Activated CD4-positive, alpha-beta T cell treated with anti-CD3 and anti-CD28 coated beads for 36 hours (primary cell): ENCODE results near the gene GOLGA1. TPM values are rescaled to one million over a fixed set of nuclear protein-coding genes. Genes with fewer than 3 reads are reported as not detected.
"Not testable (repeated sequence)": the region's sequence is repeated elsewhere in the genome, so short reads cannot be mapped to it uniquely, and the experiment has no call there.

Experiments
- ATAC-seq: fragments of 200-7000 bp; cut with Tn5 transposase; one replicate; pipeline ENCODE4 v1.10.0; 2021; ENCODE audit warnings: mild to moderate bottlenecking, moderate library complexity
- CTCF ChIA-PET: fragments of 350-600 bp; sonication (Branson Sonifier 250); formaldehyde crosslinking; loops from one replicate; lab custom pipeline; 2021; ENCODE audit warnings: antibody characterized with exemption; lab: Charles Lee
- POLR2A ChIA-PET: fragments of 350-600 bp; sonication (Branson Sonifier 250); formaldehyde crosslinking; loops from one replicate; lab custom pipeline; 2021; ENCODE audit warnings: antibody characterized with exemption, inconsistent platforms; lab: Charles Lee
- DNase-seq: peaks from one replicate; pipeline ENCODE4 v3.0.0-alpha.2; 2020
- H3K27ac Mint-ChIP-seq: one replicate; pipeline ENCODE4 v1.8.0; 2021; ENCODE audit warnings: mixed read lengths
- H3K27me3 Mint-ChIP-seq: one replicate; pipeline ENCODE4 v1.8.0; 2021; ENCODE audit warnings: mixed read lengths
- H3K36me3 Mint-ChIP-seq: one replicate; pipeline ENCODE4 v1.8.0; 2021; ENCODE audit warnings: low read depth, mixed read lengths
- H3K4me1 Mint-ChIP-seq: one replicate; pipeline ENCODE4 v1.8.0; 2021; ENCODE audit warnings: mixed read lengths
- H3K4me3 Mint-ChIP-seq: one replicate; pipeline ENCODE4 v1.8.0; 2021; ENCODE audit warnings: mild to moderate bottlenecking, moderate library complexity, mixed read lengths
- H3K9me3 Mint-ChIP-seq: one replicate; pipeline ENCODE4 v1.8.0; 2021; ENCODE audit warnings: low read depth, mixed read lengths
- intact Hi-C, 2 experiments: fragments of 100-400 bp; cut with DNase I in 1 of 2; cut with micrococcal nuclease in 1 of 2; formaldehyde crosslinking; loops; one replicate each; pipeline versions ENCODE4 v1.14.2 to v1.15.1; 2022 to 2024; cut with DNase I, micrococcal nuclease
- total RNA-seq, 2 experiments: library from RNA; stranded (reverse); gene quantifications; one replicate each; pipeline ENCODE4 v1.2.3, GENCODE V29; 2021

Gene GOLGA1
- total RNA-seq, 2 experiments from 2014 or later = 17.4 to 18.3 TPM

GRCh38 chr9:124934290-124934689 lies 6.6 kb downstream of the GOLGA1 start:
- Mint-ChIP-seq H3K4me1 (peaks cover 12% of the 10 kb centered on the region), H3K9me3 (no peaks in the 10 kb centered on the region), H3K27me3 (no peaks in the 10 kb centered on the region), H3K36me3 (peaks cover 49% of the 10 kb centered on the region), H3K27ac (no peak overlapping the region), H3K4me3 (no peak overlapping the region)
- DNase-seq (no peak), ATAC-seq (no peak)
- POLR2A ChIA-PET = no interaction called here
- CTCF ChIA-PET = interaction anchor here (1.0 kb wide), 1 partner anchor 13 kb away, joined by 3 read pairs; no protein-coding TSS in a partner anchor
- intact Hi-C loops = no loop called here

- no peak for ATAC-seq
Observed at GRCh38 chr9:124932333-124932732, 8.6 kb downstream of the GOLGA1 start.

GRCh38 chr9:124929464-124929863 lies 11.4 kb downstream of the GOLGA1 start:
- DNase-seq (no peak), ATAC-seq (no peak)
- peaks cover 7% of the 10 kb centered on the region for H3K4me1 Mint-ChIP-seq
- ChIA-PET POLR2A (no interaction called here), CTCF (interaction anchor here (0.8 to 1.4 kb wide), 3 partner anchors 12 to 90 kb away, joined by 3 to 6 read pairs (median 4); partner anchors contain the start of gene GOLGA1)
- no peaks in the 10 kb centered on the region for H3K27me3 Mint-ChIP-seq
- H3K36me3 Mint-ChIP-seq = peaks cover 49% of the 10 kb centered on the region
- intact Hi-C loops = no loop called here
- no peak overlapping the region for H3K27ac Mint-ChIP-seq
- no peaks in the 10 kb centered on the region for H3K9me3 Mint-ChIP-seq
- H3K4me3 Mint-ChIP-seq = no peak overlapping the region

More at GRCh38 chr9:124932333-124932732, 8.6 kb downstream of the GOLGA1 start:
- Mint-ChIP-seq H3K36me3 (peaks cover 53% of the 10 kb centered on the region), H3K27me3 (no peaks in the 10 kb centered on the region), H3K4me3 (no peak overlapping the region), H3K27ac (no peak overlapping the region), H3K9me3 (no peaks in the 10 kb centered on the region), H3K4me1 (peaks cover 7% of the 10 kb centered on the region)
- ChIA-PET CTCF (no interaction called here), POLR2A (no interaction called here)
- intact Hi-C loops = no loop called here
- DNase-seq = no peak

- H3K4me1 Mint-ChIP-seq = peaks cover 7% of the 10 kb centered on the region
- ATAC-seq (no peak), DNase-seq (no peak)
- CTCF ChIA-PET = no interaction called here
- H3K27ac Mint-ChIP-seq = no peak overlapping the region
- H3K4me3 Mint-ChIP-seq = no peak overlapping the region
- H3K27me3 Mint-ChIP-seq = no peaks in the 10 kb centered on the region
- H3K9me3 Mint-ChIP-seq = no peaks in the 10 kb centered on the region
- peaks cover 43% of the 10 kb centered on the region for H3K36me3 Mint-ChIP-seq
- POLR2A ChIA-PET = no interaction called here
- intact Hi-C loops = no loop called here
Observed at GRCh38 chr9:124928116-124928515, 12.8 kb downstream of the GOLGA1 start.

GRCh38 chr9:124920394-124920793 lies 20.5 kb downstream of the GOLGA1 start:
- intact Hi-C loops, DNase-seq, H3K27ac Mint-ChIP-seq, H3K4me1 Mint-ChIP-seq, ATAC-seq, POLR2A ChIA-PET, H3K9me3 Mint-ChIP-seq, H3K27me3 Mint-ChIP-seq, H3K4me3 Mint-ChIP-seq: not testable (repeated sequence)
- H3K36me3 Mint-ChIP-seq = peaks cover 34% of the 10 kb centered on the region
- CTCF ChIA-PET = interaction anchor here (0.8 kb wide), 1 partner anchor 27 kb away, joined by 4 read pairs; no protein-coding TSS in a partner anchor

GRCh38 chr9:124914753-124915405 lies 26.0 kb downstream of the GOLGA1 start:
- POLR2A ChIA-PET = no interaction called here
- ATAC-seq (no peak), DNase-seq (no peak)
- intact Hi-C loops = no loop called here
- Mint-ChIP-seq H3K4me1 (no peaks in the 10 kb centered on the region), H3K27me3 (no peaks in the 10 kb centered on the region), H3K9me3 (no peaks in the 10 kb centered on the region), H3K36me3 (peaks cover 49% of the 10 kb centered on the region), H3K27ac (no peak overlapping the region), H3K4me3 (no peak overlapping the region)
- CTCF ChIA-PET = interaction anchor here (0.6 kb wide), 2 partner anchors 180 to 461 kb away, joined by 3 to 5 read pairs; no protein-coding TSS in a partner anchor

GRCh38 chr9:124913378-124913777 lies 27.5 kb downstream of the GOLGA1 start:
- CTCF ChIA-PET = no interaction called here
- H3K9me3 Mint-ChIP-seq = no peaks in the 10 kb centered on the region
- H3K27ac Mint-ChIP-seq = no peak overlapping the region
- intact Hi-C loops = no loop called here
- POLR2A ChIA-PET = no interaction called here
- no peaks in the 10 kb centered on the region for H3K4me1 Mint-ChIP-seq
- no peaks in the 10 kb centered on the region for H3K27me3 Mint-ChIP-seq
- ATAC-seq = no peak
- H3K36me3 Mint-ChIP-seq = peaks cover 45% of the 10 kb centered on the region
- DNase-seq = no peak
- H3K4me3 Mint-ChIP-seq = no peak overlapping the region

GRCh38 chr9:124911766-124912165 lies 29.1 kb downstream of the GOLGA1 start:
- POLR2A ChIA-PET = interaction anchor here (0.9 kb wide), 1 partner anchor 10 kb away, joined by 3 read pairs; no protein-coding TSS in a partner anchor
- Mint-ChIP-seq H3K27me3 (no peaks in the 10 kb centered on the region), H3K4me3 (no peak overlapping the region), H3K27ac (no peak overlapping the region), H3K36me3 (peaks cover 49% of the 10 kb centered on the region), H3K9me3 (no peaks in the 10 kb centered on the region), H3K4me1 (no peaks in the 10 kb centered on the region)
- CTCF ChIA-PET = interaction anchor here (1.0 kb wide), 1 partner anchor 11 kb away, joined by 3 read pairs; no protein-coding TSS in a partner anchor
- intact Hi-C loops = no loop called here
- DNase-seq (no peak), ATAC-seq (no peak)

- ChIA-PET POLR2A (no interaction called here), CTCF (interaction anchor here (1.1 kb wide), 1 partner anchor 133 kb away, joined by 4 read pairs; no protein-coding TSS in a partner anchor)
- Mint-ChIP-seq H3K36me3 (peaks cover 46% of the 10 kb centered on the region), H3K27me3 (no peaks in the 10 kb centered on the region), H3K27ac (no peak overlapping the region), H3K9me3 (no peaks in the 10 kb centered on the region), H3K4me3 (no peak overlapping the region), H3K4me1 (no peaks in the 10 kb centered on the region)
- DNase-seq (no peak), ATAC-seq (no peak)
- intact Hi-C loops = no loop called here
Observed at GRCh38 chr9:124908098-124908497, 32.8 kb downstream of the GOLGA1 start.

GRCh38 chr9:124906966-124907365 lies 33.9 kb downstream of the GOLGA1 start:
- CTCF ChIA-PET = no interaction called here
- H3K9me3 Mint-ChIP-seq = no peaks in the 10 kb centered on the region

GRCh38 chr9:124899845-124900244 lies 41.0 kb downstream of the GOLGA1 start:
- Mint-ChIP-seq H3K4me3 (no peak overlapping the region), H3K4me1 (peaks cover 6% of the 10 kb centered on the region), H3K27me3 (no peaks in the 10 kb centered on the region), H3K36me3 (peaks cover 37% of the 10 kb centered on the region), H3K27ac (no peak overlapping the region), H3K9me3 (no peaks in the 10 kb centered on the region)
- intact Hi-C loops = no loop called here
- POLR2A ChIA-PET = no interaction called here
- DNase-seq (no peak), ATAC-seq (no peak)
- CTCF ChIA-PET = interaction anchor here (0.8 to 1.1 kb wide), 2 partner anchors 12 to 231 kb away, joined by 3 read pairs; no protein-coding TSS in a partner anchor

More at GRCh38 chr9:124906966-124907365, 33.9 kb downstream of the GOLGA1 start:
- Mint-ChIP-seq H3K4me1 (no peaks in the 10 kb centered on the region), H3K27ac (no peak overlapping the region), H3K27me3 (no peaks in the 10 kb centered on the region), H3K4me3 (no peak overlapping the region), H3K36me3 (peaks cover 46% of the 10 kb centered on the region)
- DNase-seq (no peak), ATAC-seq (no peak)
- intact Hi-C loops = no loop called here
- POLR2A ChIA-PET = no interaction called here
